Neutrophil (primary cell): ENCODE data around the gene DPF3.

Source experiments
- H3K27ac ChIP-seq: fragments of 200-600 bp; sonication (generic); 2 replicates; pipeline ENCODE4 v1.5.1; 2016; ENCODE audit warnings: mild to moderate bottlenecking, moderate library complexity
- H3K27me3 ChIP-seq: fragments of 200-600 bp; sonication (generic); 2 replicates; pipeline ENCODE4 v1.6.0; 2016; ENCODE audit warnings: mild to moderate bottlenecking
- H3K36me3 ChIP-seq: fragments of 200-600 bp; sonication (generic); 2 replicates; pipeline ENCODE4 v1.5.1; 2017
- H3K4me1 ChIP-seq, 2 experiments: fragments of 200-600 bp in 1 of 2; sonication (generic) in 1 of 2; 1 replicate in 1 of 2; 2 replicates in 1 of 2; pipeline versions ENCODE4 v1.5.1 to v1.6.1; 2013 to 2016; ENCODE audit warnings: low read depth in 1 of 2, low read length in 1 of 2, mild to moderate bottlenecking in 1 of 2, moderate library complexity in 1 of 2; ENCODE audit not compliant: control insufficient read depth in 1 of 2, insufficient read depth in 1 of 2
- H3K4me3 ChIP-seq, 2 experiments: fragments of 200-600 bp in 1 of 2; sonication (generic) in 1 of 2; 1 replicate in 1 of 2; 2 replicates in 1 of 2; pipeline ENCODE4 v1.5.1; 2013 to 2016; ENCODE audit warnings: low read depth in 1 of 2, low read length in 1 of 2, mild to moderate bottlenecking in 1 of 2, moderate library complexity in 1 of 2
- H3K9me3 ChIP-seq: fragments of 200-600 bp; sonication (generic); 2 replicates; pipeline ENCODE4 v1.5.1; 2016
- CTCF ChIP-seq: fragments of 200-600 bp; sonication (generic); IDR thresholded peaks from 2 replicates; pipeline ENCODE4 v1.5.1; 2016; ENCODE audit warnings: antibody characterized with exemption

The DPF3 gene

DNA sequence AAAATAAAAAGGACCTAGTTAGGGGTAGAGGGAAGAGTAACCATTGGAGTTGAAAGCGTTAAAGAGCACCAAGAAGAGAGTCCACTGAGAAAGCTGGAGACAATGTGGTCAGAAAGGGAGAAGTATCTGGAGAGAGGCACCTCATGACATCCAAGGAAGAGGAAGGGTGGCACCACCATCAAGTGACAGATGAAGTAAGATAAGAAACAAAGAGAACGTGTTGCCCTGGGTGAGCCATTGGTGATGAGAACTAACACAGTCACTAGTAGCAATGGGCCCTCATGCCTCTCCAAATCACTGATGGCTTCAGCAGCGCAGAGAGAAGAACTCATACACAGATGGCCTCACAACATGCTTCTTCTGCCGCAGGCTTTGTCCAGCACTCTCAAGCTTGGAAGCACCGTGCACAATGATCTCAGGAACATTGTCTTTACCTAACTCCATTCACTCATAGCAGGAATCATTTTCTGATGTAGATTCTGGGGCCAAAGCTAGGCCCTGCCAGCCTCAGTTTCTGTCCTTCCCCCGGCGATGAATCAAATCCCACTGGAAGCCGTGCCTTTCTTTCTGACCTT, 252.9 kb downstream of the DPF3 start:
- Histone ChIP-seq H3K27ac (no peak overlapping the region), H3K4me1 (no peaks in the 10 kb centered on the region), H3K27me3 (peaks cover 4% of the 10 kb centered on the region), H3K4me3 (no peak overlapping the region), H3K36me3 (no peaks in the 10 kb centered on the region), H3K9me3 (no peaks in the 10 kb centered on the region)
- TF ChIP-seq CTCF = no peak

- H3K27ac ChIP-seq = no peak overlapping the region
- H3K9me3 ChIP-seq = no peaks in the 10 kb centered on the region
- no peaks in the 10 kb centered on the region for H3K4me1 ChIP-seq
- H3K27me3 ChIP-seq = peaks cover 18% of the 10 kb centered on the region
- H3K4me3 ChIP-seq = no peak overlapping the region
- no peak for TF ChIP-seq CTCF
- H3K36me3 ChIP-seq = no peaks in the 10 kb centered on the region
Measured at GRCh38 chr14:72638021-72638420, 255.9 kb downstream of the DPF3 start.

GRCh38 chr14:72636871-72637270, 257.0 kb downstream of the DPF3 start:
- Histone ChIP-seq H3K27me3 (peaks cover 18% of the 10 kb centered on the region), H3K27ac (no peak overlapping the region), H3K4me1 (no peaks in the 10 kb centered on the region), H3K36me3 (no peaks in the 10 kb centered on the region), H3K9me3 (no peaks in the 10 kb centered on the region), H3K4me3 (no peak overlapping the region)
- no peak for TF ChIP-seq CTCF

GRCh38 chr14:72636094-72636493, 257.8 kb downstream of the DPF3 start:
- H3K4me1 ChIP-seq = no peaks in the 10 kb centered on the region
- H3K27me3 ChIP-seq = peaks cover 18% of the 10 kb centered on the region
- no peak overlapping the region for H3K4me3 ChIP-seq
- H3K36me3 ChIP-seq = no peaks in the 10 kb centered on the region
- no peaks in the 10 kb centered on the region for H3K9me3 ChIP-seq
- TF ChIP-seq CTCF = no peak
- H3K27ac ChIP-seq = no peak overlapping the region

DNA sequence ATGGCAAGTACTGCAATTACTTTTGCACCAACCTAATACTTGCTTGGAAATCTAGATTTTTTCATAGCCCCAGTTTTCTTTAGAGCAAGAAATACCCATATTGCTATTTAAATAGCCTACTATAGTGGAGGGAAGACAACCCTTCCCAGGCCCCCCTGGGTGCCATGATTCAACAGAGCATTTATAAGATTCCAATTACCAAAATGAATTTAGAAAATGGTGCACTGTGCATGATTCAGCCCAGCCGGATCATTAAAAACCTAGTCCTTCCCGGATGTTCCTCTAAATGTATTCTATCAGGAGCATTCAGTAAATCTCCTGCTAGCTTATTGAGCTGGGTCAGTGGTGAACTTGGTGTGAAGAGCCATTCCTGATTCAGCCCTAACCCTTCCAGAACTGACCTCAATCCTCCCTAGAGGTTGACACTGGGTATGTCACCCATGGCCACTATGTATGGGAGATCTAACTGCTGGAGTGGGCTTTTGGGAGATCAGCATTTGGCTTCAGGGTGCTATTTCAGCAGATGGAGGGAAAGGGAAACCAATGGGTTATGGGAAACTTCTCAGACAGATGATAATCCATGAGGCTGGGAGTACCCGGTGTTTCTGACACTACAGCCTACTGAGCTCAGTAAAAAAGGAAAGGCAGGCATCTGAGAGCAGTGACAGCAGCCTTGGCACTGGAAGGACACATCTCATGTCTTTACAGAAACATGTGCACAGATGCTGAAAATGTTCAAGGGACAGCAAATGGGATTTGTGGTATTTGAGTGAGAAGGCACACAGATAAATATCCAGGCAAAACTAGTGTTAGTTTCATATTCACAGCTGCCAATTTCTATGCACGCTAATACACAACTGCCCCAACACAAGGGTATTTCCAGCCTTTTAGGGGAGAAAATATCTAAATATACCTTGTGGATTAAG, 258.9 kb downstream of the DPF3 start:
- Histone ChIP-seq H3K27ac (no peak overlapping the region), H3K9me3 (no peaks in the 10 kb centered on the region), H3K4me3 (no peak overlapping the region), H3K36me3 (no peaks in the 10 kb centered on the region), H3K4me1 (no peaks in the 10 kb centered on the region), H3K27me3 (peaks cover 18% of the 10 kb centered on the region)
- TF ChIP-seq CTCF = no peak
